Central memory CD4-positive, alpha-beta T cell (primary cell): ENCODE data around the gene SKAP2.
A peak's percentile ranks its signal among the peaks of the same experiment; 100 is the strongest.
"Not testable (repeated sequence)": the region's sequence is repeated elsewhere in the genome, so short reads cannot be mapped to it uniquely, and the experiment has no call there.

Source experiments
- DNase-seq: peaks from one replicate; pipeline ENCODE4 v3.0.0; 2022

The SKAP2 gene

GRCh38 chr7:26857170-26857505 is 7.3 kb downstream of the SKAP2 start:
- DNase-seq: no peak

- no peak for DNase-seq
These were observed 8.0 kb downstream of the SKAP2 start for GRCh38 chr7:26856176-26856985.

- no peak for DNase-seq
These were observed 9.2 kb downstream of the SKAP2 start for GRCh38 chr7:26854876-26855855.

GRCh38 chr7:26853788-26854393 is 10.5 kb downstream of the SKAP2 start:
- DNase-seq: peak; percentile 9

- DNase-seq: no peak
These were observed 14.2 kb downstream of the SKAP2 start for GRCh38 chr7:26850193-26850651.

- DNase-seq: no peak
These were observed 20.7 kb downstream of the SKAP2 start for GRCh38 chr7:26843705-26844104.

GRCh38 chr7:26842897-26843296 is 21.5 kb downstream of the SKAP2 start:
- no peak for DNase-seq

- DNase-seq: no peak
These were observed 23.2 kb downstream of the SKAP2 start for GRCh38 chr7:26841003-26841739.

- not testable (repeated sequence) for DNase-seq
These were observed 27.6 kb downstream of the SKAP2 start for GRCh38 chr7:26836793-26837192.

- no peak for DNase-seq
These were observed 49.0 kb downstream of the SKAP2 start for GRCh38 chr7:26815426-26815825.

- no peak for DNase-seq
These were observed 51.0 kb downstream of the SKAP2 start for GRCh38 chr7:26813432-26813831.

GRCh38 chr7:26794541-26794940 is 69.8 kb downstream of the SKAP2 start:
- no peak for DNase-seq

- DNase-seq: no peak
These were observed 71.8 kb downstream of the SKAP2 start for GRCh38 chr7:26792576-26792975.

- DNase-seq: no peak
These were observed 72.4 kb downstream of the SKAP2 start for GRCh38 chr7:26792006-26792405.

- no peak for DNase-seq
These were observed 74.8 kb downstream of the SKAP2 start for GRCh38 chr7:26789481-26790184.

- DNase-seq: no peak
These were observed 76.7 kb downstream of the SKAP2 start for GRCh38 chr7:26787701-26788100.

- no peak for DNase-seq
These were observed 80.3 kb downstream of the SKAP2 start for GRCh38 chr7:26784118-26784517.

- no peak for DNase-seq
These were observed 81.9 kb downstream of the SKAP2 start for GRCh38 chr7:26782501-26782900.

- DNase-seq: no peak
These were observed 84.3 kb downstream of the SKAP2 start for GRCh38 chr7:26779978-26780595.

GRCh38 chr7:26777385-26777784 is 87.0 kb downstream of the SKAP2 start:
- no peak for DNase-seq

GRCh38 chr7:26760501-26760900 is 103.9 kb downstream of the SKAP2 start:
- no peak for DNase-seq
